Measurements from ENCODE around the gene ANTKMT.

ANTKMT gene

DNA sequence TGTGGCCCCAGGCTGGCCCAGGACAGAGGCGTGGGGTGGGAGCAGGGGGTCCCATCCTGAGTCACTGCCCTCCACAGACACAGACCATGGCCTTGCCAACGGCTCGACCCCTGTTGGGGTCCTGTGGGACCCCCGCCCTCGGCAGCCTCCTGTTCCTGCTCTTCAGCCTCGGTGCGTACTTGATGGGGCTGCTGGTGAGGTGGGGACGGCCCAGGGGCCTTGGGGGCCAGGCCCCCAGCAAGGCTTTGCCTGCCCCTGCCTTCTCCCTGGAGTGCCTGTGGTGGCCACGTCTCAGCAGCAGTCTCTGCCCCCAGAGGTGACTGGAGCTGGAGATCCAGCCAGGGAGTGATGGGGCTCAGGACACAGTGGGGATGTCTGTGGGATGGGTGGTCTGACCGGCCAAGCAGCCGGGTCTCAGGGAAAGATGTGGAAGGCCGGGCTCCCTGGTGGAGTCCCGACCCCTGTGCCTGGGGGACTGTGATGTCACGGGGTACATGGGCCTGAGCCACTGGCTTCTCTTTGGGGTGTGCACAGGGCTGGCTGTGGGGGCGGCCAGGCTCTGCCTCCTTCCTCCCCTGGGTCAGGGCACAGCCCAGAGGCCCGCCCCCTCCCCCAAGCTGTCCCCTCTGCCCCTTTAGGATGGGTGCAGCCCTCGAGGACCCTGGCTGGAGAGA, 41.8 kb downstream of the ANTKMT start:
- no peak for DNase-seq (ENCODE audit: low read depth in 2 of 2, low spot score in 1 of 2)

DNA sequence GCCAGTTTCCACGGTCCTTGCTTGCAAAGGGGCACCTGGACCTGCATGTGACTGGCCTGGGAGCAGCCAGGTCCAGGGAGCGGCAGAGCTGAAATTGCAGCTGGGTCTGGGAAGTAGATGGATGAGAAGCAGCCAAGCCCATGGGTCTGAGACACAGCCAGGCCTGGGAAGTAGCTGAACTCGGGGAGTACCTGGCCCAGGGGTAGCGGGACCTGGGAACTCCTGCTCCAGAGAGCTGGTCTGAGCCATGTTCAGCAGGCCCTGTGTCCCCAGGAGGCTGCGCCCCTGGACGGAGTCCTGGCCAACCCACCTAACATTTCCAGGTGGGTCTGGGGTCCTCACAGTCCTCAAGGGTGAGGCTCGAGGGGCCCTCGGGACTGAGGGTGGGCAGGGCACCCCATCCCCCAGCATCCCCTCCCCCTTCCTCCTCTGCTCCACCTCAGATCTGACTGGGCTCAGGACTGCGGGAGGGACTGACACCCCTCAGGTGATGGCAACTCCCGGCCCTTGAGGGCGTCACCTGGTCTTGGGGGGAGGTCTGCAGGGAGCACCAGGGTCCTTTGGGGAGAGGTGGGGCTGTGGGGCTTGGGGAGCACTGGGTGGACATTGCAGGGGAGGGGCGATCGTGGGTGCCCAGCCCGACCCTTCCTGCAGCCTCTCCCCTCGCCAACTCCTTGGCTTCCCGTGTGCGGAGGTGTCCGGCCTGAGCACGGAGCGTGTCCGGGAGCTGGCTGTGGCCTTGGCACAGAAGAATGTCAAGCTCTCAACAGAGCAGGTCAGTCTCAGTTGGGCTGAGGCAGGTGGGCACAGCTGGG, 42.6 kb downstream of the ANTKMT start:
- DNase-seq (ENCODE audit: low read depth in 2 of 2, low spot score in 1 of 2) = no peak

DNA sequence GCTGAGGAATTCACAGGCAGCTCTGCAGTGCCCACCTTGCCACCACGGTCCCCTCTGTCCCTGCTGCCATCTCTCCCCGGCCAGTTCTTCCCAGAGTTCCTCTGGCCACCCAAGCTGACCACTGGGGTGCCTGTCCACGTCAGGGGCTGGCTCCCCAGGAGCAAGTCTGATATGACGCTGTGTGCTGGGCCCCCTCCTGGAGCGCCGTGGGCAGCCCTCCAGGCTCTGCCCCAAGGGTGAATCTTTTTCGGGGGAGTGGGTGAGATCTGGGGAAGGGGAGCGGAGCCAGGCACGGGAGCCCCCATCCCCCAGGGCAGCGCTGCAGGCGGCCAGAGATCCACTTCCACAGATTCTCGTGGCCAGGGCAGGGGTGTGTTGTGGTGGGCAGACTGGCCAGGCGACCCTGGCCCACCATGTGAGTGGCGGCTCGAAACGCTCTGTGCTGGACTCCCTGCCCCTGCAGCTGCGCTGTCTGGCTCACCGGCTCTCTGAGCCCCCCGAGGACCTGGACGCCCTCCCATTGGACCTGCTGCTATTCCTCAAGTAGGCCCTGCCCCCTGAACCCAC, 43.3 kb downstream of the ANTKMT start:
- DNase-seq (ENCODE audit: low read depth in 2 of 2, low spot score in 1 of 2) = no peak

DNA sequence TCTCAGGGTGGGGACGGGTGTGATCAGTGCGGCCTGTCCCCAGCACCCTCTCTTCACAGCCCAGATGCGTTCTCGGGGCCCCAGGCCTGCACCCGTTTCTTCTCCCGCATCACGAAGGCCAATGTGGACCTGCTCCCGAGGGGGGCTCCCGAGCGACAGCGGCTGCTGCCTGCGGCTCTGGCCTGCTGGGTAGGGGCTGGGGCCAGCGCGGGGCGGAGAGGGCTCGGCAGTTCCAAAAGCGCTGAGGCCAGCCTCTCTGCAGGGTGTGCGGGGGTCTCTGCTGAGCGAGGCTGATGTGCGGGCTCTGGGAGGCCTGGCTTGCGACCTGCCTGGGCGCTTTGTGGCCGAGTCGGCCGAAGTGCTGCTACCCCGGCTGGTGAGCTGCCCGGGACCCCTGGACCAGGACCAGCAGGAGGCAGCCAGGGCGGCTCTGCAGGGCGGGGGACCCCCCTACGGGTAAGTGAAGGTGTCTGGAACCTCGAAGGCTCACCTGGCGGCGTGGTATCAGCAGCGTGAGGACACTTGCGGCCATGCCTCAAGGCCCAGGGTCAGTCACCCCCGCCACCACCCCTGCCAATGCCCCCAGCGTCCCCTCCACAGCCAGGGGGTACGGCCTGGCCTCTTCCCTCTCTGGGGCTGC, 44.0 kb downstream of the ANTKMT start:
- no peak for DNase-seq (ENCODE audit: low read depth in 2 of 2, low spot score in 1 of 2)

DNA sequence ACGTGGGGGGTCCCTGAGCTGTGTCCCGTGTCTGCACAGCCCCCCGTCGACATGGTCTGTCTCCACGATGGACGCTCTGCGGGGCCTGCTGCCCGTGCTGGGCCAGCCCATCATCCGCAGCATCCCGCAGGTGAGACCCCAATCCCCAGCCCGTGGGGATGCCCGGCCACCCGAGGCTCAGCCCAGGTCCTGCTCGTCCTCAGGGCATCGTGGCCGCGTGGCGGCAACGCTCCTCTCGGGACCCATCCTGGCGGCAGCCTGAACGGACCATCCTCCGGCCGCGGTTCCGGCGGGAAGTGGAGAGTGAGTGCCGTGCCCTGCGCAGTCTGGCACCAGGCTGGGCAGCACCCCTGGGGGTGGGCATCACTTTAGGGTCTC, 44.5 kb downstream of the ANTKMT start:
- DNase-seq (ENCODE audit: low read depth in 2 of 2, low spot score in 1 of 2) = no peak

DNA sequence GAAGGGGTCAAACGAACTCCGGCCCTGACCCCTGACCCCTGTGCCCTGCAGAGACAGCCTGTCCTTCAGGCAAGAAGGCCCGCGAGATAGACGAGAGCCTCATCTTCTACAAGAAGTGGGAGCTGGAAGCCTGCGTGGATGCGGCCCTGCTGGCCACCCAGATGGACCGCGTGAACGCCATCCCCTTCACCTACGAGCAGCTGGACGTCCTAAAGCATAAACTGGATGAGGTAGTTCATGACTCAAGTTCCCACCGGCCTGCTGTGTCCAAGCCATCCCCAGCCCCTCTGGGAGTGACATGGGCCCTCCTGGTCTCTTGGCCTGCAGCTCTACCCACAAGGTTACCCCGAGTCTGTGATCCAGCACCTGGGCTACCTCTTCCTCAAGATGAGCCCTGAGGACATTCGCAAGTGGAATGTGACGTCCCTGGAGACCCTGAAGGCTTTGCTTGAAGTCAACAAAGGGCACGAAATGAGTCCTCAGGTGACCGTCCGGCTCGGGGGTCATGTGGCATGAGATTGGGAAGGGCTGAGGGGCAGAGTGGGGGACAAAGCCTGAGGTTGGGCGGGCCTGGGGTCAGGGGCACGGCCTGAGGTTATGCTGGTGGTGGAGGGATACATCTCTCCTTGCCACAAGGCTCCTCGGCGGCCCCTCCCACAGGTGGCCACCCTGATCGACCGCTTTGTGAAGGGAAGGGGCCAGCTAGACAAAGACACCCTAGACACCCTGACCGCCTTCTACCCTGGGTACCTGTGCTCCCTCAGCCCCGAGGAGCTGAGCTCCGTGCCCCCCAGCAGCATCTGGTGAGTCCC, 45.3 kb downstream of the ANTKMT start:
- no peak for DNase-seq (ENCODE audit: low read depth in 2 of 2, low spot score in 1 of 2)

DNA sequence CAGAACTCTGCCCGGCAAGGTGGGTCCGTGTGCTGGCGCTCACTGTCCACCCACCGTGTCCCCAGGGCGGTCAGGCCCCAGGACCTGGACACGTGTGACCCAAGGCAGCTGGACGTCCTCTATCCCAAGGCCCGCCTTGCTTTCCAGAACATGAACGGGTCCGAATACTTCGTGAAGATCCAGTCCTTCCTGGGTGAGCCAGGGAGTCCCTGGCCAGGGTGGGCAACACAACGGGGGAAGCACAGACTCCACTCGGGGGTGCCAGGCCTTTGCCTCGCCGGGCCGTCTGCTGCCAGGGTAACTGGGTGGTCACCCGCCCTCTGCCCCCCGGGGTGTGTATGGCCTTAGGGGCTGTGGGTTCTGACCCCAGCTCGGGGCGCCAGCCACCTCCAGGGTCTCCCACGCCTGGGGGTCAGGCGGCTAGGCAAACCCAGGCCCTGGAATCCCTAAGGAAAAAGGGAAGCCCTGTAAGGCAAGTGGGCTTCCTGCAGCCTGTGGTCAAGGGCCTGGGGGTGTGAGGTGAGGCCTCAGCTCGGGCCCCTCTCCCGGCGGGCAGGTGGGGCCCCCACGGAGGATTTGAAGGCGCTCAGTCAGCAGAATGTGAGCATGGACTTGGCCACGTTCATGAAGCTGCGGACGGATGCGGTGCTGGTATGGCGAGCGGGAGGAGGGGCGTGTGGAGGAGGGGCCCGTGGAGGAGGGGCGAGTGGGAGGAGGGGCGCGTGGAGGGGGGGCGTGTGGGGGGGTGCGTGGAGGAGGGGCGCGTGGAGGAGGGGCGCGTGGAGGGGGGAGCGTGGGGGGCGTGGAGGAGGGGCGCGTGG, 46.1 kb downstream of the ANTKMT start:
- DNase-seq (ENCODE audit: low read depth in 2 of 2, low spot score in 1 of 2) = no peak

DNA sequence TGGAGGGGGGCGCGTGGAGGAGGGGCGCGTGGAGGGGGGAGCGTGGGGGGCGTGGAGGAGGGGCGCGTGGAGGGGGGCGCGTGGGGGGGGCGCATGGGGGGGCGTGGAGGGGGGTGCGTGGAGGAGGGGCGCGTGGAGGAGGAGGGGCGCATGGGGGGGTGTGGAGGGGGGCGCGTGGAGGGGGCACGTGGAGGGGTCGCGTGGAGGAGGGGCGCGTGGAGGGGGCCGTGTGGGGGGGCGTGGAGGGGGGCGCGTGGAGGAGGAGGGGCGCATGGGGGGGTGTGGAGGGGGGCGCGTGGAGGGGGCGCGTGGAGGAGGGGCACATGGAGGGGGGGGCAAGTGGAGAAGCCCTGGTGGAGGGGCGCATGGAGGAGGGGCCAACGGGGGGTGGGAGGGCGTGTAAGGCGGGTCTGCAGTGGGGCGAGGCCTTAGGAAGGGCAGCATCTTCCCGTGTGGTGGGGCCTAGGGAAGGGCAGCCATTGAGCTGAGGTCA, 46.8 kb downstream of the ANTKMT start:
- DNase-seq (ENCODE audit: low read depth in 2 of 2, low spot score in 1 of 2) = no peak

DNA sequence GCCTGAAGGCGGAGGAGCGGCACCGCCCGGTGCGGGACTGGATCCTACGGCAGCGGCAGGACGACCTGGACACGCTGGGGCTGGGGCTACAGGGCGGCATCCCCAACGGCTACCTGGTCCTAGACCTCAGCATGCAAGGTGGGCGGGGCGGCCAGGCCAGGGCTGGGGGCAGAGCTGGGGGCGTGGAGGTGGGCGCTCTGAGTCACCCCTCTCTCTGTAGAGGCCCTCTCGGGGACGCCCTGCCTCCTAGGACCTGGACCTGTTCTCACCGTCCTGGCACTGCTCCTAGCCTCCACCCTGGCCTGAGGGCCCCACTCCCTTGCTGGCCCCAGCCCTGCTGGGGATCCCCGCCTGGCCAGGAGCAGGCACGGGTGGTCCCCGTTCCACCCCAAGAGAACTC, 47.5 kb downstream of the ANTKMT start:
- DNase-seq (ENCODE audit: low read depth in 2 of 2, low spot score in 1 of 2) = no peak

DNA sequence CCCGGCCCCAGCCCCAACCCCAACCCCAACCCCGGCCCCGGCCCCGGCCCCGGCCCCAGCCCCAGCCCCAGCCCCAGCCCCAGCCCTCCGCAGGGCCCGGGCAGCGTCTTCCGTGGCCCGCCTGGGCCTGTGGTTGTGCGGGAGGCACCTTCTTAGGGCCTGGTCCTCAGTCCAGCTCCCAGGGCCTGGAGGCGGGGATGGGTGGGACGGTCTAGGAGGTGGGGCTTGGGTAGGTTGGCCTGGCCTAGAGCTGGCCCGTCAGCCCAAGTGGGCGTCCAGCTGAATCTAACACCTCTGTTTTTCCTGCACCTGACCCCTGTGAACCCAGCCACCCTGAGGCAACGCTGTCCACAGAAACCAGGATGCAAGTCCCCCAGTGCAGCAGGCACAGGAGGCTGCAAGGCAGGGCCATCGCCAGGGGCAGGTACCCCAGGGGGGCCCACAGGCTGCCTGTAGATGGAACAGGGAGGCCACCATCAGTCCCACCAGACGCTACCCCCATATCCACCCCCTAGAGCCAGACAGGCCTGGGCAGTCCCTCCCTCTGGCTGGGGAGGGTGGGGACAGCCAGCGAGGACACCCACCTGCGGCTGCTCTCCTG, 48.3 kb downstream of the ANTKMT start:
- no peak for DNase-seq (ENCODE audit: low read depth in 2 of 2, low spot score in 1 of 2)

DNA sequence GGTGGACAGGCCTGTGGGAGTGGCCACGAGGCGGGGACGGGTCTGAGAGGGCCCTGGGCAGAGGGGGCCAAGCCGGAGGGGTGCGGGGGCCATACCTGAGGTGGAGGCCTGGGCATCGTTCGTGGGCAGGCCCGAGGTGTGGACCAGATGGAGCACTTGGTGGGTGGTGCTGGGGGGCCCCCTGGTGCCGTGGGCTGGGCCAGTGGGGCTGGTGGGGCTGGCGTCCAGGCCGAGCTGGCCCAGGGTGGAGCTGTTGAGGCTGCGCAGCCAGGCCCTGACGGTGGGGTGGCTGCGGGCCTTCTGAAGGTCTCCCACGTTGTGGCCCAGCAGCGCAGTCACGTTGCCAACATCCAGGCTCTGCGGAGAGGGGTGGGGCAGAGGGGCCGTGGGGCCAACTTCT, 49.0 kb downstream of the ANTKMT start:
- DNase-seq (ENCODE audit: low read depth in 2 of 2, low spot score in 1 of 2) = no peak

DNA sequence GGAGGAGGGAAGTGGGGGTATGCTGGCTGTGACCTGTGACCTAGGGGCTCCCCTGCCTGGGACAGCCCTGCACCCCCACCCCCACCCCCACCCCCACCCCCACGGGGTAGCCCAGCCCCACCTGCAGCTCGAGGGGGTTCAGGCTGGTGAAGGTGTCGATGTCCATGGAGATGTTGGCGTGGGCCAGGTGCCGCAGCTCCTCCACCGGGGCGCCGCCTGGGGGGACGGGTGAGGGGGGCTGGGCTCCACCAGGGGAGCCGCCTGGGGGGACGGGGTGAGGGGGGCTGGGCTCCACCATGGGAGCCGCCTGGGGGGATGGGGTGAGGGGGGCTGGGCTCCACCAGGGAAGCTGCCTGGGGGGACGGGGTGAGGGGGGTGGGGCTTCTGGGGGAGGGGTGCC, 49.5 kb downstream of the ANTKMT start:
- no peak for DNase-seq (ENCODE audit: low read depth in 2 of 2, low spot score in 1 of 2)

All from stimulated activated CD8-positive, alpha-beta memory T cell treated with anti-CD3 and anti-CD28 coated beads, Interleukin-4, amount 100 ng/mL, for 4 hours (primary cell).